Measurements from ENCODE around the gene SGPL1.

The SGPL1 gene

GRCh38 chr10:70840836-70841235 is 25.1 kb downstream of the SGPL1 start:
- H3K27me3 ChIP-seq (ENCODE audit: insufficient read depth, low read length) = no peaks in the 10 kb centered on the region
- H3K79me2 ChIP-seq (ENCODE audit: control insufficient read depth, insufficient read depth, low read length, poor library complexity) = no peaks in the 10 kb centered on the region
- no peak overlapping the region for H3K23ac ChIP-seq (ENCODE audit: low read length)
- H4K91ac ChIP-seq (ENCODE audit: low read depth, low read length) = no peak overlapping the region
- DNase-seq = no peak
- H3K27ac ChIP-seq (ENCODE audit: low read depth, low read length) = no peak overlapping the region
- no peak overlapping the region for H3K4ac ChIP-seq (ENCODE audit: low read depth, low read length)
- H2BK5ac ChIP-seq (ENCODE audit: low read depth, low read length, poor library complexity) = no peak overlapping the region
- peaks cover 0 to 7% of the 10 kb centered on the region in 2 experiments for H3K36me3 ChIP-seq (ENCODE audit: control insufficient read depth in 1 of 2, insufficient read depth in 2 of 2, low read length in 2 of 2)
- H2AFZ ChIP-seq (ENCODE audit: insufficient read depth, low read length, poor library complexity) = no peak overlapping the region
- no peak overlapping the region for H2AK5ac ChIP-seq (ENCODE audit: low read length)
- no peaks in the 10 kb centered on the region for H3K79me1 ChIP-seq (ENCODE audit: low read length)
- no peak overlapping the region for H4K8ac ChIP-seq (ENCODE audit: low read depth, low read length)
- H3K9me3 ChIP-seq (ENCODE audit: insufficient read depth, low read depth, low read length) = no peaks in the 10 kb centered on the region
- no peak overlapping the region for H2BK120ac ChIP-seq (ENCODE audit: insufficient read depth, low read length, poor library complexity)
- H3K4me2 ChIP-seq (ENCODE audit: low read length) = no peak overlapping the region
- H3K9ac ChIP-seq (ENCODE audit: low read length) = no peak overlapping the region
- H3K18ac ChIP-seq (ENCODE audit: low read length) = no peak overlapping the region
- H4K12ac ChIP-seq (ENCODE audit: low read depth, low read length) = no peak overlapping the region
- H3K14ac ChIP-seq (ENCODE audit: low read length) = no peak overlapping the region
- no peak overlapping the region for H2BK12ac ChIP-seq (ENCODE audit: low read length)
- no peak overlapping the region for H3K4me3 ChIP-seq (ENCODE audit: low read depth, low read length)
- H3K4me1 ChIP-seq (ENCODE audit: control insufficient read depth in 1 of 2, insufficient read depth in 2 of 2, low read length in 2 of 2) = peaks cover 2 to 4% of the 10 kb centered on the region in 2 experiments
- WGBS (ENCODE audit: extremely low coverage, insufficient coverage, insufficient read length) = no CpG with 5 or more reads among the region's 2 CpGs

- no CpG with 5 or more reads among the region's 2 CpGs for WGBS (ENCODE audit: extremely low coverage, insufficient coverage, insufficient read length)
- H4K8ac ChIP-seq (ENCODE audit: low read depth, low read length) = no peak overlapping the region
- H3K36me3 ChIP-seq (ENCODE audit: control insufficient read depth in 1 of 2, insufficient read depth in 2 of 2, low read length in 2 of 2) = peaks cover 0 to 5% of the 10 kb centered on the region in 2 experiments
- H3K18ac ChIP-seq (ENCODE audit: low read length) = no peak overlapping the region
- peaks cover 3% of the 10 kb centered on the region for H3K79me1 ChIP-seq (ENCODE audit: low read length)
- no peak overlapping the region for H2BK5ac ChIP-seq (ENCODE audit: low read depth, low read length, poor library complexity)
- H3K4ac ChIP-seq (ENCODE audit: low read depth, low read length) = no peak overlapping the region
- H3K14ac ChIP-seq (ENCODE audit: low read length) = no peak overlapping the region
- no peak overlapping the region for H4K91ac ChIP-seq (ENCODE audit: low read depth, low read length)
- no peaks in the 10 kb centered on the region for H3K79me2 ChIP-seq (ENCODE audit: control insufficient read depth, insufficient read depth, low read length, poor library complexity)
- no peak for DNase-seq
- H4K12ac ChIP-seq (ENCODE audit: low read depth, low read length) = no peak overlapping the region
- H2AK5ac ChIP-seq (ENCODE audit: low read length) = no peak overlapping the region
- H3K4me1 ChIP-seq (ENCODE audit: control insufficient read depth in 1 of 2, insufficient read depth in 2 of 2, low read length in 2 of 2) = peaks cover 0 to 2% of the 10 kb centered on the region in 2 experiments
- no peak overlapping the region for H2BK120ac ChIP-seq (ENCODE audit: insufficient read depth, low read length, poor library complexity)
- H3K27ac ChIP-seq (ENCODE audit: low read depth, low read length) = no peak overlapping the region
- no peak overlapping the region for H3K4me2 ChIP-seq (ENCODE audit: low read length)
- no peaks in the 10 kb centered on the region for H3K9me3 ChIP-seq (ENCODE audit: insufficient read depth, low read depth, low read length)
- H3K4me3 ChIP-seq (ENCODE audit: low read depth, low read length) = no peak overlapping the region
- no peak overlapping the region for H2BK12ac ChIP-seq (ENCODE audit: low read length)
- H2AFZ ChIP-seq (ENCODE audit: insufficient read depth, low read length, poor library complexity) = no peak overlapping the region
- H3K23ac ChIP-seq (ENCODE audit: low read length) = no peak overlapping the region
- H3K9ac ChIP-seq (ENCODE audit: low read length) = no peak overlapping the region
- H3K27me3 ChIP-seq (ENCODE audit: insufficient read depth, low read length) = no peaks in the 10 kb centered on the region
Measured at GRCh38 chr10:70843333-70843732, 27.6 kb downstream of the SGPL1 start.

DNA sequence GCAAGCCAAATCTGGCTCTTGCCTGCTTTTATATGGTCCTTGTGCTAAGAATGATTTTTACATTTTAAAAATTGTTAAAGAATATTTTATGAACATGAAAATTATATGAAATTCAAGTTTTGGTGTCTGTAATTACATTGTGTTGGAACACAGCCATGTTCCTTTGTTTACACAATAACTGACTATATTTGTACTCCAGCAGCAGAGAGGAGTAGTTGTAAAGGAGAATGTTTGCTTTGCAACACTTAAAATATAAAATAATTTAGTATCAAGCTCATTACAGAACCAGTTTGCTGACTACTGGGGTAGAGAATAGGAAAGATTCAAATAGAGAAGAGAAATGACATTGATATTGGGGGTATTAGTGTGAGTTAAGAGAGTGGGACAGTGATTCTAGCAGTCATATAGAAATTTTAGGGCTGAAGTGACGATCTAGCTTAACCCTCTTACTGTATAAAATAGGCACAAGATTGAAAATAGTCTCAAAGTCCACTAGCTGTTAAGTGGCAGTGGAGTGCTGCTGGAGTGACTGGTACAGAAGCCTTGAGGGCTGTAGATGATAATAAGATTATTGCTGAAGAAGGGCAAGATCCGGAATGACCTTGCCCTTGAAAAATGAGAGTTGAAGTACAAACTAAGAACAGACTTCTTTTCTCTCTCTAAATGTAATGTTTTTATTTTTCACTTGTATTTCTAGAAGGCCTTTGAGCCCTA is 28.2 kb downstream of the SGPL1 start:
- Histone ChIP-seq H3K4me3 (ENCODE audit: low read depth, low read length) (no peak overlapping the region), H2BK120ac (ENCODE audit: insufficient read depth, low read length, poor library complexity) (no peak overlapping the region), H3K79me1 (ENCODE audit: low read length) (peaks cover 4% of the 10 kb centered on the region), H4K8ac (ENCODE audit: low read depth, low read length) (no peak overlapping the region), H3K9ac (ENCODE audit: low read length) (no peak overlapping the region), H2BK12ac (ENCODE audit: low read length) (no peak overlapping the region), H3K79me2 (ENCODE audit: control insufficient read depth, insufficient read depth, low read length, poor library complexity) (no peaks in the 10 kb centered on the region), H3K27me3 (ENCODE audit: insufficient read depth, low read length) (no peaks in the 10 kb centered on the region), H3K27ac (ENCODE audit: low read depth, low read length) (no peak overlapping the region), H3K36me3 (ENCODE audit: control insufficient read depth in 1 of 2, insufficient read depth in 2 of 2, low read length in 2 of 2) (peaks cover 0 to 5% of the 10 kb centered on the region in 2 experiments), H3K9me3 (ENCODE audit: insufficient read depth, low read depth, low read length) (no peaks in the 10 kb centered on the region), H2AFZ (ENCODE audit: insufficient read depth, low read length, poor library complexity) (no peak overlapping the region), H2BK5ac (ENCODE audit: low read depth, low read length, poor library complexity) (no peak overlapping the region), H3K23ac (ENCODE audit: low read length) (no peak overlapping the region), H4K12ac (ENCODE audit: low read depth, low read length) (no peak overlapping the region), H3K18ac (ENCODE audit: low read length) (no peak overlapping the region), H3K14ac (ENCODE audit: low read length) (no peak overlapping the region), H3K4me2 (ENCODE audit: low read length) (no peak overlapping the region), H3K4ac (ENCODE audit: low read depth, low read length) (no peak overlapping the region), H3K4me1 (ENCODE audit: control insufficient read depth in 1 of 2, insufficient read depth in 2 of 2, low read length in 2 of 2) (peaks cover 0 to 2% of the 10 kb centered on the region in 2 experiments), H2AK5ac (ENCODE audit: low read length) (no peak overlapping the region), H4K91ac (ENCODE audit: low read depth, low read length) (no peak overlapping the region)
- no CpG with 5 or more reads among the region's 2 CpGs for WGBS (ENCODE audit: extremely low coverage, insufficient coverage, insufficient read length)
- no peak for DNase-seq

- Histone ChIP-seq H3K23ac (ENCODE audit: low read length) (no peak overlapping the region), H3K36me3 (ENCODE audit: control insufficient read depth in 1 of 2, insufficient read depth in 2 of 2, low read length in 2 of 2) (peaks cover 0 to 2% of the 10 kb centered on the region in 2 experiments), H3K79me2 (ENCODE audit: control insufficient read depth, insufficient read depth, low read length, poor library complexity) (no peaks in the 10 kb centered on the region), H3K9me3 (ENCODE audit: insufficient read depth, low read depth, low read length) (no peaks in the 10 kb centered on the region), H2BK5ac (ENCODE audit: low read depth, low read length, poor library complexity) (no peak overlapping the region), H3K4ac (ENCODE audit: low read depth, low read length) (no peak overlapping the region), H3K27me3 (ENCODE audit: insufficient read depth, low read length) (no peaks in the 10 kb centered on the region), H3K4me1 (ENCODE audit: control insufficient read depth in 1 of 2, insufficient read depth in 2 of 2, low read length in 2 of 2) (peaks cover 0 to 7% of the 10 kb centered on the region in 2 experiments), H3K4me2 (ENCODE audit: low read length) (no peak overlapping the region), H3K14ac (ENCODE audit: low read length) (no peak overlapping the region), H3K4me3 (ENCODE audit: low read depth, low read length) (no peak overlapping the region), H3K18ac (ENCODE audit: low read length) (no peak overlapping the region), H3K27ac (ENCODE audit: low read depth, low read length) (no peak overlapping the region), H2AK5ac (ENCODE audit: low read length) (no peak overlapping the region), H3K9ac (ENCODE audit: low read length) (no peak overlapping the region), H2BK120ac (ENCODE audit: insufficient read depth, low read length, poor library complexity) (no peak overlapping the region), H2AFZ (ENCODE audit: insufficient read depth, low read length, poor library complexity) (no peak overlapping the region), H4K8ac (ENCODE audit: low read depth, low read length) (no peak overlapping the region), H4K91ac (ENCODE audit: low read depth, low read length) (no peak overlapping the region), H4K12ac (ENCODE audit: low read depth, low read length) (no peak overlapping the region), H2BK12ac (ENCODE audit: low read length) (no peak overlapping the region), H3K79me1 (ENCODE audit: low read length) (peaks cover 6% of the 10 kb centered on the region)
- no peak for DNase-seq
- WGBS (ENCODE audit: extremely low coverage, insufficient coverage, insufficient read length) = no CpG with 5 or more reads among the region's 2 CpGs
Measured at GRCh38 chr10:70845256-70845655, 29.5 kb downstream of the SGPL1 start.

Data from trophoblast cell (in vitro differentiated cells and primary cell).